HCT116 (cell line): ENCODE measurements around the gene CDH4. TPM values are rescaled to one million over a fixed set of nuclear protein-coding genes. Genes with fewer than 3 reads are reported as not detected.
A peak's percentile ranks its signal among the peaks of the same experiment; 100 is the strongest.

Source experiments
- ATAC-seq: fragments of 200-7000 bp; cut with Tn5 transposase; 2 replicates; pipeline ENCODE4 v1.9.1; 2020; ENCODE audit warnings: mild to moderate bottlenecking, moderate library complexity
- BruUV-seq: library from RNA; stranded (reverse); fragments of 400-500 nt; replicated peaks from 2 replicates; lab custom pipeline; 2021; lab: Mats Ljungman, UMichigan
- CTCF ChIA-PET: fragments of 300-600 bp; sonication (Branson Sonifier 250); formaldehyde crosslinking; loops from one replicate; lab custom pipeline; 2021; ENCODE audit warnings: antibody characterized with exemption; lab: Charles Lee
- POLR2A ChIA-PET: fragments of 300-600, 350-600 bp; sonication (Branson Sonifier 250); formaldehyde crosslinking; loops from one replicate; lab custom pipeline; 2021; ENCODE audit warnings: antibody characterized with exemption; lab: Charles Lee
- RAD21 ChIA-PET, 2 experiments: fragments of 300-600 bp; sonication (Branson Sonifier 250); formaldehyde crosslinking; loops; one replicate each; lab custom pipeline; 2023; ENCODE audit warnings: low total read pairs in 2 of 2; ENCODE audit not compliant: uncharacterized antibody in 2 of 2, unreplicated experiment in 2 of 2, low non-redundant PET in 1 of 2; lab: Charles Lee
- DNase-seq: peaks from one replicate; pipeline ENCODE4 v3.0.0-alpha.2; 2010; ENCODE audit warnings: low read depth, low spot score
- H2AFZ ChIP-seq: fragments of 200-600 bp; shearing (Covaris generic), sonication (generic); 2 replicates; pipeline ENCODE4 v1.6.1; 2017; ENCODE audit warnings: low read depth, mixed run types, mixed read lengths, antibody characterized with exemption, low read length; ENCODE audit not compliant: poor library complexity, severe bottlenecking
- H3K27ac ChIP-seq: 2 replicates; pipeline ENCODE4 v1.5.1; 2012; ENCODE audit warnings: low read depth, low read length
- H3K27me3 ChIP-seq: fragments of 200-600 bp; sonication (generic); 2 replicates; pipeline ENCODE4 v1.6.1; 2016; ENCODE audit warnings: mixed run types, low read length, mixed read lengths; ENCODE audit not compliant: insufficient read depth
- H3K36me3 ChIP-seq, 2 experiments: fragments of 200-500 bp in 1 of 2; fragments of 200-600 bp in 1 of 2; sonication (Bioruptor generic) in 1 of 2; sonication (generic) in 1 of 2; 2 replicates each; pipeline versions ENCODE4 v1.5.1 to v1.6.1; 2014 to 2016; ENCODE audit warnings: low read length in 2 of 2, inconsistent platforms in 1 of 2, mixed read lengths in 1 of 2, mixed run types in 1 of 2; ENCODE audit not compliant: insufficient read depth in 2 of 2, control insufficient read depth in 1 of 2
- H3K4me1 ChIP-seq, 2 experiments: fragments of 200-600 bp in 1 of 2; sonication (generic) in 1 of 2; 2 replicates each; pipeline versions ENCODE4 v1.5.1 to v1.6.1; 2012 to 2017; ENCODE audit warnings: low read length in 2 of 2, inconsistent platforms in 1 of 2, mild to moderate bottlenecking in 1 of 2, mixed read lengths in 1 of 2, mixed run types in 1 of 2, moderate library complexity in 1 of 2; ENCODE audit not compliant: insufficient read depth in 2 of 2, control insufficient read depth in 1 of 2
- H3K4me2 ChIP-seq: fragments of 200-600 bp; sonication (generic); 2 replicates; pipeline ENCODE4 v1.6.1; 2017; ENCODE audit warnings: mixed run types, low read length, mixed read lengths
- H3K4me3 ChIP-seq, 2 experiments: fragments of 200-600 bp in 1 of 2; sonication (generic) in 1 of 2; replicated peaks in 1 of 2; 2 replicates each; pipeline ENCODE4 v1.5.1; 2011 to 2016; ENCODE audit warnings: low read length in 2 of 2, control low read depth in 1 of 2, low read depth in 1 of 2, mild to moderate bottlenecking in 1 of 2, mixed read lengths in 1 of 2, mixed run types in 1 of 2
- H3K79me2 ChIP-seq: fragments of 200-600 bp; sonication (generic); 2 replicates; pipeline ENCODE4 v1.6.1; 2017; ENCODE audit warnings: mild to moderate bottlenecking, mixed run types, low read length, moderate library complexity, mixed read lengths; ENCODE audit not compliant: insufficient read depth
- H3K9ac ChIP-seq: fragments of 200-600 bp; sonication (generic); 2 replicates; pipeline ENCODE4 v1.6.1; 2016; ENCODE audit warnings: low read length, mixed read lengths
- H3K9me2 ChIP-seq: fragments of 200-600 bp; sonication (generic), shearing (Covaris generic); 2 replicates; pipeline ENCODE4 v1.6.1; 2017; ENCODE audit warnings: mixed run types, mild to moderate bottlenecking, moderate library complexity; ENCODE audit not compliant: insufficient read depth
- H3K9me3 ChIP-seq, 2 experiments: fragments of 200-500 bp in 1 of 2; fragments of 200-600 bp in 1 of 2; sonication (Bioruptor generic) in 1 of 2; sonication (generic) in 1 of 2; 2 replicates each; pipeline ENCODE4 v1.6.1; 2014 to 2017; ENCODE audit warnings: low read length in 2 of 2, mixed read lengths in 2 of 2, inconsistent platforms in 1 of 2, low read depth in 1 of 2, mild to moderate bottlenecking in 1 of 2, mixed run types in 1 of 2, moderate library complexity in 1 of 2; ENCODE audit not compliant: control insufficient read depth in 1 of 2, insufficient read depth in 1 of 2
- H4K20me1 ChIP-seq: fragments of 200-600 bp; sonication (generic), shearing (Covaris generic); 2 replicates; pipeline ENCODE4 v1.6.1; 2017; ENCODE audit warnings: mixed run types, mild to moderate bottlenecking, moderate library complexity; ENCODE audit not compliant: insufficient read depth
- ATF3 ChIP-seq: IDR thresholded peaks from 2 replicates; pipeline ENCODE4 v1.6.1; 2012
- CTCF ChIP-seq, 3 experiments: fragments of 200-600 bp in 1 of 3; sonication (generic) in 1 of 3; IDR thresholded peaks in 2 of 3; conservative IDR thresholded peaks in 1 of 3; 2 replicates each; pipeline ENCODE4 v1.5.1; 2012 to 2017; ENCODE audit warnings: low read depth in 2 of 3, low read length in 2 of 3, antibody characterized with exemption in 1 of 3, borderline replicate concordance in 1 of 3, control low read depth in 1 of 3, mild to moderate bottlenecking in 1 of 3, mixed read lengths in 1 of 3, mixed run types in 1 of 3, moderate library complexity in 1 of 3; ENCODE audit not compliant: insufficient read depth in 1 of 3
- EGR1 ChIP-seq: IDR thresholded peaks from 2 replicates; pipeline ENCODE4 v1.6.1; 2012; ENCODE audit warnings: low read depth
- FOSL1 ChIP-seq: IDR thresholded peaks from 2 replicates; pipeline ENCODE4 v1.6.1; 2012; ENCODE audit warnings: low read depth
- MAX ChIP-seq: IDR thresholded peaks from 2 replicates; pipeline ENCODE4 v1.6.1; 2012
- RAD21 ChIP-seq: IDR thresholded peaks from 2 replicates; pipeline ENCODE4 v1.6.1; 2012; ENCODE audit warnings: low read depth, mild to moderate bottlenecking
- REST ChIP-seq: IDR thresholded peaks from 2 replicates; pipeline ENCODE4 v1.6.1; 2012; ENCODE audit warnings: low read depth
- intact Hi-C: fragments of 100-400 bp; cut with micrococcal nuclease; formaldehyde crosslinking; loops from 2 replicates; pipeline ENCODE4 v1.10.0; 2022
- total RNA-seq: library from RNA; stranded (reverse); gene quantifications from one replicate; pipeline ENCODE4 v1.2.1, GENCODE V29; 2021; ENCODE audit not compliant: unreplicated experiment

Gene CDH4
- total RNA-seq, 1 experiment from 2014 or later, result not detected

- peaks cover 0 to under 1% of the 10 kb centered on the region in 2 experiments; a peak in 2 of 4 replicates for H3K9me3 ChIP-seq
- BruUV-seq, result no TSS peak
- RAD21 ChIA-PET, result no interaction called here
- H3K27ac ChIP-seq, result no peak overlapping the region
- H3K4me1 ChIP-seq, result peaks cover 14 to 15% of the 10 kb centered on the region in 2 experiments
- ATAC-seq, result peak; percentile 39
- H4K20me1 ChIP-seq, result no peaks in the 10 kb centered on the region
- no peak for DNase-seq
- no peaks in the 10 kb centered on the region for H3K36me3 ChIP-seq
- no peaks in the 10 kb centered on the region for H3K79me2 ChIP-seq
- H2AFZ ChIP-seq, result peak overlapping the region; percentile 63
- peak overlapping the region; percentile 30 to 52 for H3K4me3 ChIP-seq
- H3K9ac ChIP-seq, result peak overlapping the region; percentile 44
- no peaks in the 10 kb centered on the region; the same call in 1 of the 2 replicates for H3K27me3 ChIP-seq
- peak overlapping the region; percentile 83 for H3K4me2 ChIP-seq
- TF ChIP-seq EGR1, result no peak
- no peak for TF ChIP-seq FOSL1
- no peak for TF ChIP-seq REST
- no peak for TF ChIP-seq ATF3
- no peak for TF ChIP-seq RAD21
- TF ChIP-seq CTCF (IDR thresholded peaks at IDR 0.05 in 2 of 3, conservative IDR thresholded peaks at IDR 0.05 in 1 of 3; ENCODE audit: borderline replicate concordance in 1 of 3, insufficient read depth in 1 of 3, low read depth in 2 of 3, low read length in 2 of 3), result no peak
- no peak for TF ChIP-seq MAX
- intact Hi-C loops, result no loop called here
- H3K9me2 ChIP-seq, result no peaks in the 10 kb centered on the region
- POLR2A ChIA-PET, result no interaction called here
- CTCF ChIA-PET, result no interaction called here
Measured at GRCh38 chr20:61924858-61925554, 672.9 kb downstream of the CDH4 start.
